Endothelial cell of umbilical vein (primary cell): ENCODE data around the gene SRA1. TPM values are rescaled to one million over a fixed set of nuclear protein-coding genes. Genes with fewer than 3 reads are reported as not detected.

Experiments used
- Bru-seq: library from RNA; stranded (reverse); fragments of 400-500 nt; gene quantifications from one replicate; lab custom pipeline; 2021; lab: Mats Ljungman, UMichigan
- BruChase-seq, 2 experiments: library from RNA; stranded (reverse); fragments of 400-500 nt; gene quantifications; one replicate each; lab custom pipeline; 2021; lab: Mats Ljungman, UMichigan
- BruUV-seq: library from RNA; stranded (reverse); fragments of 400-500 nt; replicated peaks from 2 replicates; lab custom pipeline; 2021; lab: Mats Ljungman, UMichigan
- CTCF ChIA-PET: fragments of 300-600, 350-600 bp; sonication (Branson Sonifier 250); formaldehyde crosslinking; loops from one replicate; lab custom pipeline; 2021; ENCODE audit warnings: antibody characterized with exemption, inconsistent platforms; lab: Charles Lee
- POLR2A ChIA-PET: fragments of 300-600, 350-600 bp; sonication (Branson Sonifier 250); formaldehyde crosslinking; loops from one replicate; lab custom pipeline; 2021; ENCODE audit warnings: antibody characterized with exemption, inconsistent platforms; lab: Charles Lee
- DNase-seq: peaks from one replicate; pipeline ENCODE4 v3.0.0-alpha.2; 2011; ENCODE audit warnings: low read depth, low spot score
- FAIRE-seq: peaks from 2 replicates; lab custom pipeline; 2011; peaks lifted over from hg19 to GRCh38; lab: Jason Lieb, UNC
- H2AFZ ChIP-seq: 2 replicates; pipeline ENCODE4 v1.6.0; 2012; ENCODE audit warnings: low read depth, low read length, control low read depth, inconsistent platforms
- H3K27ac ChIP-seq: 2 replicates; pipeline ENCODE4 v1.5.1; 2011; ENCODE audit warnings: low read depth, mild to moderate bottlenecking, control low read depth, low read length, moderate library complexity; ENCODE audit not compliant: insufficient read depth
- H3K27me3 ChIP-seq, 2 experiments: 2 replicates each; pipeline versions ENCODE4 v1.6.0 to v1.6.1; 2011; ENCODE audit warnings: low read length in 2 of 2, mixed read lengths in 1 of 2; ENCODE audit not compliant: control insufficient read depth in 2 of 2, insufficient read depth in 2 of 2
- H3K36me3 ChIP-seq, 2 experiments: 2 replicates in 1 of 2; 3 replicates in 1 of 2; pipeline ENCODE4 v1.5.1; 2011; ENCODE audit warnings: low read length in 2 of 2, mild to moderate bottlenecking in 1 of 2, moderate library complexity in 1 of 2; ENCODE audit not compliant: control insufficient read depth in 2 of 2, insufficient read depth in 2 of 2; ENCODE audit errors: extremely low read depth in 1 of 2
- H3K4me1 ChIP-seq: 3 replicates; pipeline ENCODE4 v1.5.1; 2011; ENCODE audit warnings: mild to moderate bottlenecking, low read length; ENCODE audit not compliant: control insufficient read depth, insufficient read depth; ENCODE audit errors: extremely low read depth
- H3K4me2 ChIP-seq: 2 replicates; pipeline ENCODE4 v1.6.1; 2011; ENCODE audit warnings: low read length, control low read depth, mixed read lengths; ENCODE audit not compliant: insufficient read depth
- H3K4me3 ChIP-seq, 3 experiments: fragments of 200-600 bp in 1 of 3; sonication (generic), shearing (Covaris generic) in 1 of 3; replicated peaks in 1 of 3; 2 replicates each; pipeline ENCODE4 v1.5.1; 2011 to 2016; ENCODE audit warnings: control low read depth in 3 of 3, low read length in 3 of 3, mild to moderate bottlenecking in 2 of 3, inconsistent platforms in 1 of 3, low read depth in 1 of 3, moderate library complexity in 1 of 3; ENCODE audit not compliant: insufficient read depth in 1 of 3
- H3K79me2 ChIP-seq: 2 replicates; pipeline ENCODE4 v1.6.0; 2012; ENCODE audit warnings: low read length, inconsistent platforms; ENCODE audit not compliant: control insufficient read depth, insufficient read depth
- H3K9ac ChIP-seq: replicated peaks from 2 replicates; pipeline ENCODE3; 2011; ENCODE audit warnings: low read length, control low read depth; ENCODE audit not compliant: insufficient read depth; ENCODE audit errors: extremely low read depth
- H3K9me1 ChIP-seq: replicated peaks from 3 replicates; pipeline ENCODE4 v1.6.0; 2011; ENCODE audit warnings: mild to moderate bottlenecking, low read length; ENCODE audit not compliant: control insufficient read depth, insufficient read depth; ENCODE audit errors: extremely low read depth
- H3K9me3 ChIP-seq: replicated peaks from 2 replicates; pipeline ENCODE4 v1.5.1; 2012; ENCODE audit warnings: low read length, inconsistent platforms; ENCODE audit not compliant: control insufficient read depth, insufficient read depth
- H4K20me1 ChIP-seq: replicated peaks from 2 replicates; pipeline ENCODE3; 2011; ENCODE audit warnings: mild to moderate bottlenecking, low read length; ENCODE audit not compliant: control insufficient read depth, insufficient read depth; ENCODE audit errors: extremely low read depth
- EZH2 ChIP-seq: IDR thresholded peaks from 2 replicates; pipeline ENCODE4 v1.6.1; 2012; ENCODE audit warnings: borderline replicate concordance, low read depth, mild to moderate bottlenecking, moderate library complexity, low read length, inconsistent platforms; ENCODE audit not compliant: severe bottlenecking
- FOS ChIP-seq: IDR thresholded peaks from 2 replicates; pipeline ENCODE4 v1.6.1; 2011; ENCODE audit warnings: mild to moderate bottlenecking, low read length, moderate library complexity, borderline replicate concordance; ENCODE audit not compliant: insufficient read depth
- GATA2 ChIP-seq: IDR thresholded peaks from 2 replicates; pipeline ENCODE4 v1.7.0; 2011; ENCODE audit warnings: low read depth, mild to moderate bottlenecking, moderate library complexity, mixed read lengths, low read length; ENCODE audit not compliant: insufficient read length, insufficient read depth
- JUN ChIP-seq: IDR thresholded peaks from 2 replicates; pipeline ENCODE4 v1.6.1; 2011; ENCODE audit warnings: borderline replicate concordance, low read depth; ENCODE audit not compliant: insufficient read length, insufficient read depth
- MYC ChIP-seq: IDR thresholded peaks from one replicate; pipeline ENCODE4 v1.6.1; 2011; ENCODE audit warnings: mild to moderate bottlenecking, low read depth, low read length
- POLR2A ChIP-seq: IDR thresholded peaks from 2 replicates; pipeline ENCODE4 v1.6.1; 2012; ENCODE audit warnings: low read depth, mild to moderate bottlenecking, control low read depth, low read length
- POLR2AphosphoS5 ChIP-seq: IDR thresholded peaks from 2 replicates; pipeline ENCODE4 v1.6.1; 2012; ENCODE audit warnings: low read depth, mild to moderate bottlenecking, control low read depth, low read length, moderate library complexity; ENCODE audit not compliant: insufficient read depth
- dilution Hi-C: fragments of 300-500 bp; cut with MboI; formaldehyde crosslinking; loops from one replicate; pipeline ENCODE4 v1.15.0; 2019; ENCODE audit warnings: low sequenced_read_pairs; ENCODE audit not compliant: extremely low pct_ligation_motif_present
- intact Hi-C: fragments of 100-400 bp; cut with micrococcal nuclease; formaldehyde crosslinking; loops from one replicate; pipeline ENCODE4 v1.10.0; 2022
- long read RNA-seq: library from polyadenylated mRNA; stranded (forward); transcript quantifications from one replicate; pipeline ENCODE4 v2.0.0, GENCODE V29; 2021
- polyA minus RNA-seq, 3 experiments: library from RNA; depleted of rRNA, polyadenylated mRNA; stranded (reverse); fragments of >200 nt; gene quantifications; 1 replicate in 1 of 3; 2 replicates in 2 of 3; pipeline ENCODE4 v1.2.3, GENCODE V29; 2011
- polyA plus RNA-seq, 4 experiments: library from polyadenylated mRNA; depleted of rRNA in 3 of 4; stranded (reverse) in 3 of 4; unstranded in 1 of 4; fragments of >200 nt; gene quantifications; 2 replicates each; pipeline versions ENCODE4 v1.2.1 to v1.2.3, GENCODE V29; 2011 to 2012; ENCODE audit warnings: missing spikeins in 1 of 4
- total RNA-seq: library from RNA; stranded (reverse); gene quantifications from 2 replicates; pipeline ENCODE4 v1.2.3, GENCODE V29; 2021
- TF ChIP-seq, protein P1 (sequence below): IDR thresholded peaks from 2 replicates; pipeline ENCODE4 v1.6.1; 2011; ENCODE audit not compliant: insufficient read depth, insufficient read length
- TF ChIP-seq, protein P2 (sequence below), 2 donors: IDR thresholded peaks; 1 replicate in 1 of 2; 2 replicates in 1 of 2; pipeline ENCODE4 v1.5.1; 2011; ENCODE audit warnings: low read length in 2 of 2, mild to moderate bottlenecking in 2 of 2, moderate library complexity in 2 of 2, control low read depth in 1 of 2, inconsistent platforms in 1 of 2, low read depth in 1 of 2; ENCODE audit not compliant: insufficient read depth in 1 of 2; ENCODE audit errors: extremely low read depth in 1 of 2

SRA1 gene
- total RNA-seq (19.7 and 29.7 TPM in 2 replicates), polyA plus RNA-seq (17.6 and 20.3 TPM in 2 replicates), polyA minus RNA-seq (9.0 and 9.3 TPM in 2 replicates), Bru-seq, nascent RNA (percentile 63 among the genes with signal in this experiment), BruChase-seq, experiment 1, labeled RNA remaining after a 6-hour chase (percentile 77 among the genes with signal in this experiment), BruChase-seq, experiment 2, labeled RNA remaining after a 2-hour chase (percentile 74 among the genes with signal in this experiment)
- 25.8 and 29.7 TPM in 2 replicates for polyA plus RNA-seq (2011; cell fraction: cytosol; rRNA removed)
- 45.3 and 45.4 TPM in 2 replicates for polyA plus RNA-seq (2011; cell fraction: nucleus; rRNA removed)
- 22.7 and 28.2 TPM in 2 replicates for polyA plus RNA-seq (2012)
- 12.6 TPM for polyA minus RNA-seq (2011; cell fraction: cytosol; rRNA and poly(A)+ RNA removed)
- polyA minus RNA-seq (2011; cell fraction: nucleus; rRNA and poly(A)+ RNA removed), result 7.3 and 7.7 TPM in 2 replicates
- long read RNA-seq, transcript SRA1-205 (4 exons, 1,466 nt), result minor isoform, 35 of 269 reads
- long read RNA-seq, transcript SRA1-201 (5 exons, 2,107 nt), result major isoform, 213 of 269 reads
- long read RNA-seq, transcript SRA1-206 (3 exons, 769 nt), result minor isoform, 8 of 269 reads
- long read RNA-seq, partial matches to known transcripts, result 0 of 269 reads
- long read RNA-seq, other reads (novel, unspliced or antisense), result 13 of 269 reads

DNA sequence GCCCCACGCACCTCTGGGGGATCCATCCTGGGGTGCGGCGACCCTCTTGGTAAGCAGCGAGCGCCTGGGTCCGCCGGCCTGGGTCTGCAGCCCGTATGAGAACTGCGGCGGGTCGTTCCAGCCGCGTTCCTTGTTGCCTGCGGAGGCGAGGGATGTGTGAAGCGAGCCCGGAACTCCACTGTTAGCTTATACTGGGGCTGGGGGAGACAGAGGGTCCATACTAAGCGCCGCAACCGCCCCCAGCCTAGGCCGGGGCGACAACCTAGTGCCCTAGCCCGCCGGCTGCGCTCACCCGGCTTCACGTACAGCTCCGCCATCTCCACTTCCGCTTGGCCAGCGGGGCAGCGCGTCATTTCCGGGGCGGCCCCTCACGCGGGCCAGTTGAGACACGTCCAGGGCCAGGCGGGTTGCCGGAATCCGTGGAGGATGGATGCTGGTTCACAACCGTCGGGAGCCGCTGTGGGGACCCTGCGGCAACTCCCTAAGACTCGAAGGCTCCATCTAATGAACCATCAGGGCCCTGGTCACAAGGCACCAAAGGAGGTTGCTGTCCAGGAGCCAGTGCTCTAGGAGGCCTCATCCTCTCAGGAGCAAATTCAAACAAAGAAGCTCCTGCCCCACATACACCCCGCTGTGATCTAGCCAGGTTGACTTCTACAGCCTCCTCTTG lies at the start of gene SRA1:
Gene SRA1, minus strand, starts transcription at position 338 of the 670 bp plus-strand sequence. Its CDS starts 21 bp downstream, at position 317.
- peak within 1 kb of the TSS; percentile 54 to 92 (median 83) for H3K4me3 ChIP-seq
- peak within 1 kb of the TSS; percentile 94 for H3K4me2 ChIP-seq
- no peaks in the 10 kb centered on the region for H3K9me3 ChIP-seq
- H3K79me2 ChIP-seq, result peaks cover 37% of the 10 kb centered on the region
- no peaks in the 10 kb centered on the region for H3K9me1 ChIP-seq
- FAIRE-seq (peak; percentile 96), DNase-seq (peak; percentile 92)
- dilution Hi-C loops, result no loop called here
- H3K9ac ChIP-seq, result peak within 1 kb of the TSS; percentile 88
- no peaks in the 10 kb centered on the region for H3K36me3 ChIP-seq
- peak within 1 kb of the TSS; percentile 79 for H3K27ac ChIP-seq
- H3K4me1 ChIP-seq, result peaks cover 15% of the 10 kb centered on the region
- no TSS peak for BruUV-seq
- intact Hi-C loops, result loop anchor here (1.0 to 2.0 kb wide), 2 partner anchors 10 to 82 kb away; partner anchors contain the start of genes EIF4EBP3 and TMCO6
- CTCF ChIA-PET, result interaction anchor here (0.6 to 3.9 kb wide), 4 partner anchors 10 to 184 kb away, joined by 3 to 18 read pairs (median 10); partner anchors contain the start of genes CD14 and EIF4EBP3
- peak within 1 kb of the TSS; percentile 58 for H2AFZ ChIP-seq
- H4K20me1 ChIP-seq, result no peaks in the 10 kb centered on the region
- POLR2A ChIA-PET, result interaction anchor here (1.3 kb wide), 2 partner anchors 9 to 90 kb away, joined by 3 to 7 read pairs; partner anchors contain the start of genes EIF4EBP3, IK and NDUFA2
- no peaks in the 10 kb centered on the region for H3K27me3 ChIP-seq
- TF ChIP-seq MYC, result no peak
- TF ChIP-seq, protein P1, sequence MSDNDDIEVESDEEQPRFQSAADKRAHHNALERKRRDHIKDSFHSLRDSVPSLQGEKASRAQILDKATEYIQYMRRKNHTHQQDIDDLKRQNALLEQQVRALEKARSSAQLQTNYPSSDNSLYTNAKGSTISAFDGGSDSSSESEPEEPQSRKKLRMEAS, result no peak
- no peak for TF ChIP-seq GATA2
- peak; percentile 99 for TF ChIP-seq POLR2A
- TF ChIP-seq, protein P2, sequence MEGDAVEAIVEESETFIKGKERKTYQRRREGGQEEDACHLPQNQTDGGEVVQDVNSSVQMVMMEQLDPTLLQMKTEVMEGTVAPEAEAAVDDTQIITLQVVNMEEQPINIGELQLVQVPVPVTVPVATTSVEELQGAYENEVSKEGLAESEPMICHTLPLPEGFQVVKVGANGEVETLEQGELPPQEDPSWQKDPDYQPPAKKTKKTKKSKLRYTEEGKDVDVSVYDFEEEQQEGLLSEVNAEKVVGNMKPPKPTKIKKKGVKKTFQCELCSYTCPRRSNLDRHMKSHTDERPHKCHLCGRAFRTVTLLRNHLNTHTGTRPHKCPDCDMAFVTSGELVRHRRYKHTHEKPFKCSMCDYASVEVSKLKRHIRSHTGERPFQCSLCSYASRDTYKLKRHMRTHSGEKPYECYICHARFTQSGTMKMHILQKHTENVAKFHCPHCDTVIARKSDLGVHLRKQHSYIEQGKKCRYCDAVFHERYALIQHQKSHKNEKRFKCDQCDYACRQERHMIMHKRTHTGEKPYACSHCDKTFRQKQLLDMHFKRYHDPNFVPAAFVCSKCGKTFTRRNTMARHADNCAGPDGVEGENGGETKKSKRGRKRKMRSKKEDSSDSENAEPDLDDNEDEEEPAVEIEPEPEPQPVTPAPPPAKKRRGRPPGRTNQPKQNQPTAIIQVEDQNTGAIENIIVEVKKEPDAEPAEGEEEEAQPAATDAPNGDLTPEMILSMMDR (IDR thresholded peaks at IDR 0.05; ENCODE audit: extremely low read depth in 1 of 2, insufficient read depth in 1 of 2, low read depth in 1 of 2, low read length in 2 of 2), result no peak
- TF ChIP-seq FOS, result no peak
- no peak for TF ChIP-seq EZH2
- peak; percentile 98 for TF ChIP-seq POLR2AphosphoS5
- TF ChIP-seq JUN, result no peak
